Ascending aorta (tissue), 2 donors: ENCODE measurements around the gene FBXO38. TPM values are rescaled to one million over a fixed set of nuclear protein-coding genes. Genes with fewer than 3 reads are reported as not detected.

Source experiments
- DNase-seq, 2 donors: peaks; one replicate each; pipeline ENCODE4 v3.0.0-alpha.2; 2019; ENCODE audit warnings: low spot score in 2 of 2
- H3K27ac ChIP-seq, 2 donors: fragments of 200-600 bp; sonication (generic); one replicate each; pipeline ENCODE4 v1.5.1; 2016 to 2017; ENCODE audit warnings: mild to moderate bottlenecking in 1 of 2
- H3K27me3 ChIP-seq: fragments of 200-600 bp; sonication (generic); one replicate; pipeline ENCODE4 v1.5.1; 2017
- H3K36me3 ChIP-seq, 2 donors: fragments of 200-600 bp; sonication (generic); one replicate each; pipeline ENCODE4 v1.5.1; 2016
- H3K4me1 ChIP-seq, 2 donors: fragments of 200-600 bp; sonication (generic); one replicate each; pipeline ENCODE4 v1.5.1; 2016 to 2017; ENCODE audit warnings: mild to moderate bottlenecking in 1 of 2
- H3K4me3 ChIP-seq, 2 donors: fragments of 200-600 bp; sonication (generic); one replicate each; pipeline ENCODE4 v1.5.1; 2016 to 2017; ENCODE audit warnings: mild to moderate bottlenecking in 1 of 2
- H3K9me3 ChIP-seq, 2 donors: fragments of 200-600 bp; sonication (generic); one replicate each; pipeline ENCODE4 v1.5.1; 2016
- CTCF ChIP-seq, 3 experiments: fragments of 200-600 bp in 2 of 3; fragments of 450-650 bp in 1 of 3; sonication (generic) in 2 of 3; IDR thresholded peaks; one replicate each; pipeline ENCODE4 v1.5.1; 2016 to 2019; ENCODE audit warnings: antibody characterized with exemption in 3 of 3, mild to moderate bottlenecking in 1 of 3, moderate library complexity in 1 of 3
- intact Hi-C: fragments of 100-400 bp; cut with DNase I; formaldehyde crosslinking; loops from one replicate; pipeline ENCODE4 v1.15.1; 2023
- total RNA-seq: library from RNA; depleted of rRNA; stranded (reverse); fragments of >200 nt; gene quantifications from one replicate; pipeline ENCODE4 v1.1.0, GENCODE V29; 2016

FBXO38 gene
- total RNA-seq, 1 donor from 2014 or later = 12.1 TPM

- H3K27me3 ChIP-seq = no peaks in the 10 kb centered on the region
- peaks cover 54 to 61% of the 10 kb centered on the region in 2 donors for H3K36me3 ChIP-seq
- no peak for DNase-seq
- no peak overlapping the region for H3K4me3 ChIP-seq
- TF ChIP-seq CTCF (IDR thresholded peaks at IDR 0.05) = no peak
- intact Hi-C loops = no loop called here
- H3K4me1 ChIP-seq = no peaks in the 10 kb centered on the region
- no peak overlapping the region for H3K27ac ChIP-seq
- H3K9me3 ChIP-seq = no peaks in the 10 kb centered on the region
These were observed 43.7 kb downstream of the FBXO38 start for GRCh38 chr5:148427370-148428042.

GRCh38 chr5:148428848-148429247 is 45.1 kb downstream of the FBXO38 start:
- Histone ChIP-seq H3K27me3 (no peaks in the 10 kb centered on the region), H3K9me3 (no peaks in the 10 kb centered on the region), H3K27ac (no peak overlapping the region), H3K4me1 (no peaks in the 10 kb centered on the region), H3K36me3 (peaks cover 48 to 53% of the 10 kb centered on the region in 2 donors), H3K4me3 (no peak overlapping the region)
- intact Hi-C loops = no loop called here
- DNase-seq = no peak
- TF ChIP-seq CTCF (IDR thresholded peaks at IDR 0.05) = no peak

GRCh38 chr5:148433826-148434225 is 50.1 kb downstream of the FBXO38 start:
- H3K9me3 ChIP-seq = no peaks in the 10 kb centered on the region
- no peak overlapping the region for H3K27ac ChIP-seq
- intact Hi-C loops = no loop called here
- no peak for DNase-seq
- no peak for TF ChIP-seq CTCF (IDR thresholded peaks at IDR 0.05)
- H3K27me3 ChIP-seq = no peaks in the 10 kb centered on the region
- no peak overlapping the region for H3K4me3 ChIP-seq
- H3K36me3 ChIP-seq = peaks cover 41% of the 10 kb centered on the region in 2 donors
- H3K4me1 ChIP-seq = no peaks in the 10 kb centered on the region

GRCh38 chr5:148436029-148436428 is 52.3 kb downstream of the FBXO38 start:
- Histone ChIP-seq H3K36me3 (peaks cover 48 to 63% of the 10 kb centered on the region in 2 donors), H3K4me1 (no peaks in the 10 kb centered on the region), H3K27ac (no peak overlapping the region), H3K4me3 (no peak overlapping the region), H3K9me3 (no peaks in the 10 kb centered on the region), H3K27me3 (no peaks in the 10 kb centered on the region)
- no peak for DNase-seq
- no peak for TF ChIP-seq CTCF (IDR thresholded peaks at IDR 0.05)
- intact Hi-C loops = no loop called here

- no peak overlapping the region for H3K4me3 ChIP-seq
These were observed 53.5 kb downstream of the FBXO38 start for GRCh38 chr5:148437249-148437648.

More at GRCh38 chr5:148437249-148437648, 53.5 kb downstream of the FBXO38 start:
- Histone ChIP-seq H3K4me1 (no peaks in the 10 kb centered on the region), H3K9me3 (no peaks in the 10 kb centered on the region), H3K27me3 (no peaks in the 10 kb centered on the region), H3K36me3 (peaks cover 57 to 74% of the 10 kb centered on the region in 2 donors), H3K27ac (no peak overlapping the region)
- TF ChIP-seq CTCF (IDR thresholded peaks at IDR 0.05) = no peak
- intact Hi-C loops = no loop called here
- DNase-seq = no peak
